GM12878 (cell line): ENCODE results near the gene CREBRF. TPM values are rescaled to one million over a fixed set of nuclear protein-coding genes. Genes with fewer than 3 reads are reported as not detected.

Experiments used
- CBFB ChIP-seq: IDR thresholded peaks from 2 replicates; pipeline ENCODE4 v1.6.1; 2016; ENCODE audit warnings: antibody characterized with exemption, low read depth
- ETV6 ChIP-seq, 2 experiments: fragments of 450-650 bp in 1 of 2; IDR thresholded peaks in 1 of 2; conservative IDR thresholded peaks in 1 of 2; 2 replicates each; pipeline ENCODE4 v1.6.1; 2014; ENCODE audit warnings: antibody characterized with exemption in 1 of 2, borderline replicate concordance in 1 of 2, low read depth in 1 of 2, mild to moderate bottlenecking in 1 of 2, moderate library complexity in 1 of 2
- HDAC2 ChIP-seq: fragments of 200-600 bp; sonication (generic); IDR thresholded peaks from 2 replicates; pipeline ENCODE4 v1.6.1; 2017
- IRF4 ChIP-seq: IDR thresholded peaks from 2 replicates; pipeline ENCODE4 v1.6.1; 2011; ENCODE audit warnings: low read depth, low read length
- NKRF ChIP-seq: fragments of 450-650 bp; conservative IDR thresholded peaks from 2 replicates; pipeline ENCODE4 v1.6.1; 2017; ENCODE audit warnings: mild to moderate bottlenecking, moderate library complexity
- RBBP5 ChIP-seq: fragments of 200-600 bp; sonication (generic); conservative IDR thresholded peaks from 2 replicates; pipeline ENCODE4 v1.6.1; 2016
- RELA ChIP-seq: fragments of 450-650 bp; IDR thresholded peaks from 2 replicates; pipeline ENCODE4 v1.8.0; 2014; ENCODE audit warnings: borderline replicate concordance; ENCODE audit not compliant: partially characterized antibody
- SIX5 ChIP-seq: IDR thresholded peaks from 2 replicates; pipeline ENCODE4 v1.6.1; 2011; ENCODE audit warnings: mild to moderate bottlenecking, low read depth, low read length, moderate library complexity; ENCODE audit not compliant: severe bottlenecking
- USF1 ChIP-seq: IDR thresholded peaks from 2 replicates; pipeline ENCODE4 v1.6.1; 2011; ENCODE audit warnings: borderline replicate concordance, low read depth, mild to moderate bottlenecking, moderate library complexity, mixed read lengths, low read length; ENCODE audit not compliant: insufficient read depth; ENCODE audit errors: extremely low read length
- YBX1 ChIP-seq: fragments of 450-650 bp; IDR thresholded peaks from 2 replicates; pipeline ENCODE4 v1.6.1; 2016; ENCODE audit warnings: antibody characterized with exemption
- ZNF24 ChIP-seq: fragments of 450-650 bp; IDR thresholded peaks from 2 replicates; pipeline ENCODE4 v1.6.1; 2017; ENCODE audit warnings: antibody characterized with exemption, mild to moderate bottlenecking
- polyA plus RNA-seq, 11 experiments: library from polyadenylated mRNA; depleted of rRNA in 4 of 11; unstranded in 6 of 11; stranded (reverse) in 5 of 11; fragments of >200 nt; fragmentation: Nextera tagmentation in 4 of 11; fragmentation: Illumina TruSeq in 1 of 11; extraction: Ambion mirVana in 4 of 11; extraction: Trizol in 1 of 11; gene quantifications; 1 replicate in 1 of 11; 2 replicates in 10 of 11; pipeline versions ENCODE4 v1.2.1 to v1.2.3, GENCODE V29; 2011 to 2016; ENCODE audit warnings: inconsistent platforms in 2 of 11, missing spikeins in 2 of 11, low read depth in 1 of 11
- total RNA-seq, 4 experiments: library from RNA; depleted of rRNA in 3 of 4; stranded (reverse); fragments of >200 nt in 3 of 4; fragmentation: Illumina TruSeq in 1 of 4; extraction: Trizol in 1 of 4; gene quantifications; 2 replicates each; pipeline versions ENCODE4 v1.2.1 to v1.2.3, GENCODE V29; 2013 to 2021

CREBRF gene
- total and polyA plus RNA-seq, 10 of the 15 experiments (the other 5 are each of a cell fraction or from before 2014, with no cell fraction given): 1.2 to 12.7 (median 3.9) TPM

GRCh38 chr5:173055983-173056782 is at the start of gene CREBRF (continued):
- TF ChIP-seq RBBP5 (no peak), NKRF (peak; percentile 97), SIX5 (peak; percentile 59), YBX1 (no peak), USF1 (peak; percentile 98), IRF4 (no peak), RELA (peak; percentile 92), CBFB (no peak; the same call in 1 of the 2 replicates), ETV6 (conservative IDR thresholded peaks at IDR 0.05 in 1 of 2, IDR thresholded peaks at IDR 0.05 in 1 of 2; ENCODE audit: borderline replicate concordance in 1 of 2, low read depth in 1 of 2) (0 out of 4 replicates have a peak, but pooled peaks of 1 of the 2 experiments have one; percentile 18), HDAC2 (no peak), ZNF24 (0 out of 2 replicates have a peak, but pooled peaks have one; percentile 34)
